Stimulated activated naive CD4-positive, alpha-beta T cell treated with Interleukin-2 at 50 U/mL for 16 hours (primary cell): Measurements from ENCODE around the gene VSTM2A.

Experiments used
- DNase-seq: peaks from one replicate; lab custom pipeline; 2025; lab: John Stamatoyannopoulos, UW

The VSTM2A gene

DNA sequence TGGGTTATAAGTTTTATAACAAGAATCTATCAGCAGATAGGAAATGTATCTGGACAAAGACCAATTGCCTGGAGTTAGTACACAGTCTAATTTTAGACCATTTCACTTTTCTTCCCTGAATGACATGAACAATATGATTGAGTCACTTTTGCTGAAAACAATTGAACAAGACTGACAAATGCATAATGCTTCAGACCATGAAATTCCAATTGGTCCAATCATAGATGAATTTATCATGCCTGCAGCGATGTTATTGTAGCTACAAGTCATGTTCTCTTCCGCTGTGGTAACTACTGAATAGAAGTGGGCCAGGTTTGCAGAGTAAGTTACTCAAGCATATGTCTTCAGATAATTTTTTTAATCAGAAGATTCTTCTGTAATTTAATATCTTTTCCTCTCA is 73.4 kb downstream of the VSTM2A start:
- no peak for DNase-seq
